Activated naive CD4-positive, alpha-beta T cell treated with anti-CD3 and anti-CD28 coated beads, Interleukin-2, amount 10 ng/mL, durations not matched to agents 7 days and 5 days (primary cell): ENCODE measurements around the gene ZNF304.

Experiments
- CTCF ChIA-PET: fragments of 350-600 bp; sonication (Branson Sonifier 250); formaldehyde crosslinking; loops from one replicate; lab custom pipeline; 2021; ENCODE audit warnings: antibody characterized with exemption; lab: Charles Lee
- DNase-seq: peaks from one replicate; pipeline ENCODE4 v3.0.0-alpha.2; 2020
- H3K27ac Mint-ChIP-seq: one replicate; pipeline ENCODE4 v1.8.0; 2021; ENCODE audit warnings: mild to moderate bottlenecking, moderate library complexity, mixed read lengths
- H3K27me3 Mint-ChIP-seq: one replicate; pipeline ENCODE4 v1.8.0; 2021; ENCODE audit warnings: mild to moderate bottlenecking, mixed read lengths
- H3K36me3 Mint-ChIP-seq: one replicate; pipeline ENCODE4 v1.8.0; 2021; ENCODE audit warnings: mixed read lengths
- H3K4me1 Mint-ChIP-seq: one replicate; pipeline ENCODE4 v1.8.0; 2021; ENCODE audit warnings: mixed read lengths
- H3K4me3 Mint-ChIP-seq: one replicate; pipeline ENCODE4 v1.8.0; 2021; ENCODE audit warnings: mild to moderate bottlenecking, moderate library complexity, mixed read lengths
- H3K9me3 Mint-ChIP-seq: one replicate; pipeline ENCODE4 v1.8.0; 2021; ENCODE audit warnings: mixed read lengths

Gene ZNF304

DNA sequence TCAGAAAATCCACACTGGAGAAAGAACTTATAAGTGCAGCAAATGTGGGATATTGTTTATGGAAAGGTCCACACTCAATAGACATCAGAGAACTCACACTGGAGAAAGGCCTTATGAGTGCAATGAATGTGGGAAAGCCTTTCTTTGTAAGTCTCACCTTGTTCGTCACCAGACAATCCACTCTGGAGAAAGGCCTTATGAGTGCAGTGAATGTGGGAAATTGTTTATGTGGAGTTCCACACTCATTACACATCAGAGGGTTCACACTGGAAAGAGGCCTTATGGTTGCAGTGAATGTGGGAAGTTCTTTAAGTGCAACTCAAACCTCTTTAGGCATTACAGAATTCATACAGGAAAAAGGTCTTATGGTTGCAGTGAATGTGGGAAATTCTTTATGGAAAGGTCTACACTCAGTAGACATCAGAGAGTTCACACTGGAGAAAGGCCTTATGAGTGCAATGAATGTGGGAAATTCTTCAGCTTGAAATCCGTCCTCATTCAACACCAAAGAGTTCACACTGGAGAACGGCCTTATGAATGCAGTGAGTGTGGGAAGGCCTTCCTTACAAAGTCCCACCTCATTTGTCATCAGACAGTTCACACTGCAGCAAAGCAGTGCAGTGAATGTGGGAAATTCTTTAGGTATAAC is 26.6 kb downstream of the ZNF304 start:
- Mint-ChIP-seq H3K4me1 (no peaks in the 10 kb centered on the region), H3K27ac (no peak overlapping the region), H3K36me3 (peaks cover 53% of the 10 kb centered on the region), H3K9me3 (peaks cover 71% of the 10 kb centered on the region), H3K4me3 (no peak overlapping the region), H3K27me3 (no peaks in the 10 kb centered on the region)
- DNase-seq: no peak
- CTCF ChIA-PET: no interaction called here

DNA sequence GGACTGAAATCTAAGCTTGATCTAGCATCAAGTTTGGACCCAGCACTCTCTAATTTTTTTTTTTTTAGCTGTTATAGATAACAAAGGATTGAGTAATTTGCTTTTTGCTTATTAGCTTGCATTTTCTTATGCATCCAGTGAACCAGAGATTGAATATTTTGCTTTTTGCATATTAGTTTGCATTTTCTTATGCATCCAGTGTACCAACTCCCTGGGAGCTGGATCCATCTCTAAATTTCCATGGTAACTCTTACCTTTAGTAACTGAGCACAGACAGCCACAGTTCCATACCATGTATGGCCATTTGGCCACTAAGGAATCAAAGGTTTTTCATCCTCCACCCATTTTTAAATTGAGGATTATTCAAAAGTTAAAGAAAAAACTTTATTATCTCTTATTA is 29.9 kb downstream of the ZNF304 start:
- H3K9me3 Mint-ChIP-seq: peaks cover 66% of the 10 kb centered on the region
- H3K36me3 Mint-ChIP-seq: peaks cover 27% of the 10 kb centered on the region
- no peak overlapping the region for H3K4me3 Mint-ChIP-seq
- no peaks in the 10 kb centered on the region for H3K27me3 Mint-ChIP-seq
- H3K4me1 Mint-ChIP-seq: no peaks in the 10 kb centered on the region
- DNase-seq: no peak
- H3K27ac Mint-ChIP-seq: no peak overlapping the region
- CTCF ChIA-PET: interaction anchor here (0.6 kb wide), 1 partner anchor 240 kb away, joined by 3 read pairs; no protein-coding TSS in a partner anchor

DNA sequence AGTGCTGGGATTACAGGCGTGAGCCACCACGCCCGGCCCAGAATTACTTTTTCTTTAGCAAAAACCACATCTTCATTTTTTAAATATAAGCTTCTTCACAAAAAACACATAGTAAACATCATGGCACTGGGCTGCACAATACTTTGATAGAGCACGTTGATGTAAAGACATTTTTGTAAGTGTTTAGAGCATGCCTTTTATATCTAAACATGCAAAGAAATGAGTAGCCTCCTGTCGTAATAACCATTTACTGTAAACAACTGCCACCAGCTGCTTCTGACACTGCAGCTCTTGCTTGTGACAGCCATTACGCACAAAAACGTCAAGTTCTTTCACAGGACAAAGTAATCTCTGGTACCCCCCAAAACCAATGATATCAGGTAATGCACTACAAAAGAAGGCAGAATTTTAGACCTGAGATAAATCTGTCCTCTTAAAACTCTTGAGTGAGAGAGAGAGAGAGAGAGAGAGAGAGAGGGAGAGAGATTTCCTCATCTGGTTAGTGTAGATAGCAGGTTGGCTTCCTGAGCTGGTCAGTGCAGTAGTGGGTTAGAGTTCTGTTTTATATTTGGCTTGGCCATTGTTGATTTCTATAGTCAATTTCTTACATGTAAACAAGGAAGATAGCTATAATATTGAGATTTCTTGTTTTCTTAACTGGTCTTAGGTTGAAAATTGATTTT is 31.9 kb downstream of the ZNF304 start:
- no peak overlapping the region for H3K27ac Mint-ChIP-seq
- H3K36me3 Mint-ChIP-seq: peaks cover 10% of the 10 kb centered on the region
- no peaks in the 10 kb centered on the region for H3K4me1 Mint-ChIP-seq
- DNase-seq: no peak
- H3K4me3 Mint-ChIP-seq: no peak overlapping the region
- no peaks in the 10 kb centered on the region for H3K27me3 Mint-ChIP-seq
- CTCF ChIA-PET: no interaction called here
- H3K9me3 Mint-ChIP-seq: peaks cover 60% of the 10 kb centered on the region

DNA sequence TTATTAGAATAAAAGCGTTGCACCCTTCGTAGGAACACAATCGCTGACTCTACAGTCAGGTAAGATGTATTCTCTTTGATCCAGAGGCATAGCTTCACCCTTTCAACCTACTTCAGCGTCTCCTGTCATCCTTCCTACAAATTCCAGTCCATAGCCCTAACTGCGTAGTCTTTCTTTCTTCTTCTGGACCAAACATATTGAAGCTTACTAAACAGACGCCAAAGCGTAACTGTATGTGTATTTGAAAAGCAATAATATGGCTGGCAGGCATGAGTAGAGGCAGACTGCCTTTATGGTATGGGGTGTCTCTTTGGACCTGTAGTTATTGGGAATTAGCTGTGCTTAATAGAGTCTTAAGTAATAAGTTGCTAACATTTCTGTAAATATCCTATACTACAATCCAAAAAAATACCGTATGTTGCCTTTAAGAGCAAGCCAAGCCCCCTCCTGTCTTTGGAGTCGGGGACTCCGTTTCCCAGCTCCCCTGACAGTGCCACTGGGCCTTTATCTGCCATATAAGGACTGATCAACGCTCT is 38.2 kb downstream of the ZNF304 start:
- no peaks in the 10 kb centered on the region for H3K27me3 Mint-ChIP-seq
- DNase-seq: no peak
- peak overlapping the region; percentile 96 for H3K27ac Mint-ChIP-seq
- CTCF ChIA-PET: interaction anchor here (0.6 kb wide), 1 partner anchor 918 kb away, joined by 3 read pairs; no protein-coding TSS in a partner anchor
- H3K9me3 Mint-ChIP-seq: peaks cover 50% of the 10 kb centered on the region
- peaks cover 33% of the 10 kb centered on the region for H3K4me1 Mint-ChIP-seq
- H3K36me3 Mint-ChIP-seq: peaks cover 43% of the 10 kb centered on the region
- peak overlapping the region; percentile 96 for H3K4me3 Mint-ChIP-seq

DNA sequence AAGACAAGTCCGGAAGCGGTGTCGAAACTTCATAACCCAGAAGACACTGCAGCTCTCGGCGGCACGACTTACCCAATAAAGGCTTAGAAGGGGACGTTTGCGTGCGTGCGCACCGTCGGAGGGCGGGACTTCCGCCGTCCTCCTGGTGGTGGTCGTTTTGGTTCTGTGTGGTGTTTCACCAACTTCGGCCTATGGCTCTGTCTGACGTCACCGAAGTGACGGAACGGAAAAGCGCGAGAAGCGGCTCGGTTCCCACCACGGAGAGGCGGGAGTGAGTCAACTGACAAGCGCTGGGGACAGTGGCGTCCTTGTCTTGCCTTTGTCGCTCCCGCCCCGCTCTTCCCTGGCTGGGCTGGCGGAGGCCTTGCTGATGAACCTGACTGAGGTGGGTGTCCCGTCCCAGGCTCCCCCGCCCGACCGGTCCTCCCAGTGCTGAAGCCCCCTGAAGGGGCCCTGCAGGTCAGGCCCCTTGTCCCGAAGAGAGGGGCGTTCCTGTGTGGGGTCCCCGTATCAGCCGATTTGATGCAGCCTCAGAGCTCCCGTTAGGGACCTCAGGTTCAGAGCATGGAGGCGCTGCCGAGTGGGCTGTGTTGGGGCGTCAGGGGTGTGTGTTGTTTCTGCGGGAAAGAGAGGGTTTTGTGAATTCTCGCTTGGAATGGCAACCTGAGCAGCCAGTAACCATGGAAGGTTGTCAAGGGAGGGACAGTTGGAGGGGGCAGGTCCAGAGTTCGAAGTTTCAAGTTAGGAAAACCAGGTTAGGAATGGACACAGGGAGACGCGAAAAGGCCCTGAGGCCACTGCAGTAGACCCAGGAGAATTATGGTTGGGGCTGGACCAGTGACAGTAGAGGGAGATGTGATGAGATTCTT is 38.9 kb downstream of the ZNF304 start, which contains the start of gene ZNF548:
Gene ZNF548 (plus strand): TSS at position 125 of the 869 bp plus-strand sequence. CDS start 246 bp downstream, at position 371.
- Mint-ChIP-seq H3K27ac (peak within 1 kb of the TSS; percentile 96), H3K4me3 (peak within 1 kb of the TSS; percentile 96), H3K27me3 (no peaks in the 10 kb centered on the region), H3K36me3 (peaks cover 50% of the 10 kb centered on the region), H3K4me1 (peaks cover 33% of the 10 kb centered on the region), H3K9me3 (peaks cover 51% of the 10 kb centered on the region)
- CTCF ChIA-PET: interaction anchor here (0.6 kb wide), 1 partner anchor 918 kb away, joined by 3 read pairs; no protein-coding TSS in a partner anchor
- DNase-seq: peak; percentile 97

DNA sequence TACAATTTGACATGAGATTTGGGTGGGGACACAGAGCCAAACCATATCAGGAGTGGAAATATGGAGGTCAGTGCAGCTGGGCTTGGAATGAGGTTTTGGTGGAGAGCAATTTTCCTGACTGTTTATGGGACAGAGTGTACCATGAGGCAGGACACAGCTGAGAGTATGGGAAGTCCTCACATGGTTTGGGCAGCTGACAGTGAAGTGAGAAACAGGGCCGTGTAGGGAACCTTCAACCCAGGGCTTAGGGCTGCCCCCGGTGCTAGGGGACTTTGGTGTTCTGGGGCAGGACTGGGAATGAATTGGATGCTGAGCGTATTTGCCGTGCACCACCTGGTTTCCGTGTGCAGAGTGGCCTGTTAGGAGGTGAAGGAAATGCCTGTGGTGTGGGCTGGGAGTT is 44.6 kb downstream of the ZNF304 start:
- peaks cover 85% of the 10 kb centered on the region for H3K36me3 Mint-ChIP-seq
- H3K4me1 Mint-ChIP-seq: peaks cover 11% of the 10 kb centered on the region
- no peaks in the 10 kb centered on the region for H3K27me3 Mint-ChIP-seq
- DNase-seq: no peak
- no peak overlapping the region for H3K4me3 Mint-ChIP-seq
- H3K27ac Mint-ChIP-seq: no peak overlapping the region
- CTCF ChIA-PET: no interaction called here
- peaks cover 69% of the 10 kb centered on the region for H3K9me3 Mint-ChIP-seq

DNA sequence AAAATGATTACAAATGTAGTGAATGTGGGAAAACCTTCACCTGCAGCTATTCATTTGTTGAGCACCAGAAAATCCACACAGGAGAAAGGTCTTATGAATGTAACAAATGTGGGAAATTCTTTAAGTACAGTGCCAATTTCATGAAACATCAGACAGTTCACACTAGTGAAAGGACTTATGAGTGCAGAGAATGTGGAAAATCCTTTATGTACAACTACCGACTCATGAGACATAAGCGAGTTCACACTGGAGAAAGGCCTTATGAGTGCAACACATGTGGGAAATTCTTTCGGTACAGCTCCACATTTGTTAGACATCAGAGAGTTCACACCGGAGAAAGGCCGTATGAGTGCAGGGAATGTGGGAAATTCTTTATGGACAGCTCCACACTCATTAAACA is 47.8 kb downstream of the ZNF304 start:
- Mint-ChIP-seq H3K27me3 (no peaks in the 10 kb centered on the region), H3K4me3 (no peak overlapping the region), H3K9me3 (peaks cover 64% of the 10 kb centered on the region), H3K36me3 (peaks cover 67% of the 10 kb centered on the region), H3K4me1 (no peaks in the 10 kb centered on the region), H3K27ac (no peak overlapping the region)
- DNase-seq: no peak
- CTCF ChIA-PET: no interaction called here

DNA sequence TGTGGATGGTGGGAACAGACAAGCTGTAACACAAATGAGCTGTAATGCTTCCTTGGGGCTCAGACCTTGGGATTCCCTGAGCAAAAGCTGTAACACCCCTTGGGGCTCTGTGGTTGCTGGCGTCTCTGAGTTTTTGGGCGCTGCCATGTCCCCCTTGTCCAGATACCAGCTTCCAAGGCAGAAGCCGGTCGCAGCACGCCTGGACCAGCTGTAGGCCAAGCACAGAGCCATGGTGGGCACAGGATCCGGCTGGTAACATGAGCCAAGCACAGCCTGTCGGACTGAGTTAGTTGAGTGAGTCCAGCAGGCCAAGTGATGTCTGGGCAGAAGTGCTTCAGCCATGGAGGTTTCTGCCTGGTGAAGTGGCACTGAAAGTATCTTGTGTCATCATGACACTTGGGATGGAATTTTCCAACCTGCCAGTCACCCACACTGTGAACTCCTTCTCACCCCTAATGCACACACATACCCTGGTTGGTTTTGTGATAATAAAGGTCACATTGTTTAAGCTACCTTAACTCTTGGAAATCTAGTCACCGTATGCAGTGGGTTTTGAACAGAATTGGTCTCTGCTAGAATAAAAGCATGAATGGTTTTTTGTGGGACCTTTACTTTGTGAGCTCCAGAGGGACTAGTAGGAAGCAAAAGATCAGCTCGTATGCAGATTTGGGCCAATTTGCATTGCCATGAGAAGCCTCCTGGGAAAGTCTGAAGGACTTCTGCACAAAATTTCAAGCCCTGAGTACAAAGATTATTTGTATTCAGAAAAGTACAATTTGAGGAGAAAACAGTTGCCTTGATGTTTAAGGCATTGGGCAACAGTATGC is 52.9 kb downstream of the ZNF304 start:
- CTCF ChIA-PET: no interaction called here
- DNase-seq: no peak
- peaks cover 5% of the 10 kb centered on the region for H3K4me1 Mint-ChIP-seq

DNA sequence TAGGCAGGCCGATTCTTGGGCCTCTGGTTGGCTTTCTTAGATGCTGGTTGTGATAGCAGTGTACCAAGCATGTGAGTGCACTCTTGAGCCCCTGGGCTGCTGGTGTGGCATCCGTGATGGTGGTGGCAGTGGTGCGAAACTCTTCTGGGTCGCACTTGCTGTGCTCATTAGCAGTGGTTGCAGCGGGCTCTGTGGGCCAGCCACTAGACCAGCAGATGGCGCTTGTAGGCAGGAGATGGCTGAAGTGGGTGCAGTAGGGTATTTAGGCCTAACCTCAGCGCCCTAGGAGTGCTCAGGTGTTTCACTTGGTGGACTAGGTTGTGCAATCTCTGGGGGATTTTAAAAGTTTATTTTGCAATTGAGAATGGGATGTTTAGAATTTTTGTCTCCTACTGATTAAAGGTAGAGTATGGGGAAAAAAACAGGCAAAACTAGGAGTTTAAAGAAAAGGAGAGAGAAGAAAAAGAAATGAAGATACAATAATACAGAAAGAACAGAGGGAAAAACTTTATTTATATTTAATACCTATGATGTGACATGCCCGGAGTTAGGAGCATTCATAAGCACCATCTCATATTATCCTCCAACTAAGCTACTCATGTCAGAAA is 55.5 kb downstream of the ZNF304 start:
- Mint-ChIP-seq H3K27me3 (no peaks in the 10 kb centered on the region), H3K9me3 (peaks cover 8% of the 10 kb centered on the region), H3K4me1 (peaks cover 19% of the 10 kb centered on the region), H3K4me3 (no peak overlapping the region), H3K36me3 (peaks cover 4% of the 10 kb centered on the region), H3K27ac (no peak overlapping the region)
- peak; percentile 83 for DNase-seq
- CTCF ChIA-PET: interaction anchor here (1.2 kb wide), 1 partner anchor 21 kb away, joined by 3 read pairs; no protein-coding TSS in a partner anchor

More for the DNA sequence above, 52.9 kb downstream of the ZNF304 start:
- Mint-ChIP-seq H3K4me3 (no peak overlapping the region), H3K36me3 (peaks cover 17% of the 10 kb centered on the region), H3K9me3 (peaks cover 24% of the 10 kb centered on the region), H3K27ac (no peak overlapping the region), H3K27me3 (no peaks in the 10 kb centered on the region)
